ENCODE results near the gene VSIG10.

- TF ChIP-seq CTCF (IDR thresholded peaks at IDR 0.05) = no peak
- TF ChIP-seq POLR2A (IDR thresholded peaks at IDR 0.05) = no peak
- no peak for TF ChIP-seq POLR2AphosphoS5 (IDR thresholded peaks at IDR 0.05)
These were observed 38.4 kb downstream of the VSIG10 start for GRCh38 chr12:118065380-118065779.
